Measurements from ENCODE around the gene PAWR.
A peak's percentile ranks its signal among the peaks of the same experiment; 100 is the strongest.
"Not testable (repeated sequence)": the region's sequence is repeated elsewhere in the genome, so short reads cannot be mapped to it uniquely, and the experiment has no call there.

Gene PAWR

GRCh38 chr12:79687711-79688260 is 3.0 kb downstream of the PAWR start:
- no peaks in the 10 kb centered on the region for H3K36me3 ChIP-seq (ENCODE audit: control insufficient read depth in 5 of 5, insufficient read depth in 5 of 5, low read length in 5 of 5)
- H3K4me1 ChIP-seq (ENCODE audit: control insufficient read depth in 5 of 5, insufficient read depth in 5 of 5, low read length in 5 of 5): peaks cover 2 to 31% (median 27%) of the 10 kb centered on the region in 5 donors
- no peak overlapping the region for H3K9ac ChIP-seq (ENCODE audit: low read length in 5 of 5)
- no peaks in the 10 kb centered on the region for H3K9me3 ChIP-seq (ENCODE audit: control insufficient read depth in 5 of 5, low read length in 5 of 5)
- H3K4me3 ChIP-seq (ENCODE audit: low read depth in 1 of 5, low read length in 5 of 5): peak overlapping the region in 4 of 5 donors; percentile 26 to 88 (median 56)
- H3K27ac ChIP-seq (ENCODE audit: low read depth, low read length): peak overlapping the region; percentile 74
- peaks cover 0 to 2% (median 0%) of the 10 kb centered on the region in 5 donors for H3K27me3 ChIP-seq (ENCODE audit: control insufficient read depth in 5 of 5, insufficient read depth in 4 of 5, low read length in 5 of 5)

DNA sequence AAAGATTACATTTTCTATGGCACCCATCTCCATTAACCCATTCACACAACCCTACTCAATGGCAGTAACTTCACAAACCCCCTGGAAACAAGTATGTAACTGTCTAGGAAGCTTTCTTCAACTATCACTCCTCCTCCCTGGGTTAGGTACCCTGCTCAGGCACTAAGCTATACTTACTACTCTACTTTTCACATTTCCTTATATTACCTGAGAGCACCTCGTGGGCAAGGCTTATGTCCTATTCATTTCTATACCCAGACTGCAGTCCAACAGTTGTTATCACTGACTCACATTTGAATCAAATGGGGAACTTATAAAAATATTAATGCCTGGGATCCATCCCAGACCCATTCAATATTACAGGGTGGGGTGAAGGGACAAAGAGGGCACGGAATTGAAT is 4.6 kb downstream of the PAWR start:
- Histone ChIP-seq H3K36me3 (ENCODE audit: control insufficient read depth in 5 of 5, insufficient read depth in 5 of 5, low read length in 5 of 5) (no peaks in the 10 kb centered on the region), H3K4me1 (ENCODE audit: control insufficient read depth in 5 of 5, insufficient read depth in 5 of 5, low read length in 5 of 5) (peaks cover 0 to 24% (median 17%) of the 10 kb centered on the region in 5 donors), H3K9me3 (ENCODE audit: control insufficient read depth in 5 of 5, low read length in 5 of 5) (no peaks in the 10 kb centered on the region), H3K9ac (ENCODE audit: low read length in 5 of 5) (peak overlapping the region in 1 of 5 donors; percentile 11), H3K4me3 (ENCODE audit: low read depth in 1 of 5, low read length in 5 of 5) (no peak overlapping the region), H3K27ac (ENCODE audit: low read depth, low read length) (no peak overlapping the region), H3K27me3 (ENCODE audit: control insufficient read depth in 5 of 5, insufficient read depth in 4 of 5, low read length in 5 of 5) (no peaks in the 10 kb centered on the region)

- H3K4me3 ChIP-seq (ENCODE audit: low read depth in 1 of 5, low read length in 5 of 5): no peak overlapping the region
- no peaks in the 10 kb centered on the region for H3K9me3 ChIP-seq (ENCODE audit: control insufficient read depth in 5 of 5, low read length in 5 of 5)
- H3K27ac ChIP-seq (ENCODE audit: low read depth, low read length): no peak overlapping the region
- peaks cover 0 to 24% (median 15%) of the 10 kb centered on the region in 5 donors for H3K4me1 ChIP-seq (ENCODE audit: control insufficient read depth in 5 of 5, insufficient read depth in 5 of 5, low read length in 5 of 5)
- H3K27me3 ChIP-seq (ENCODE audit: control insufficient read depth in 5 of 5, insufficient read depth in 4 of 5, low read length in 5 of 5): no peaks in the 10 kb centered on the region
- H3K36me3 ChIP-seq (ENCODE audit: control insufficient read depth in 5 of 5, insufficient read depth in 5 of 5, low read length in 5 of 5): no peaks in the 10 kb centered on the region
- no peak overlapping the region for H3K9ac ChIP-seq (ENCODE audit: low read length in 5 of 5)
These were observed 5.7 kb downstream of the PAWR start for GRCh38 chr12:79685068-79685467.

DNA sequence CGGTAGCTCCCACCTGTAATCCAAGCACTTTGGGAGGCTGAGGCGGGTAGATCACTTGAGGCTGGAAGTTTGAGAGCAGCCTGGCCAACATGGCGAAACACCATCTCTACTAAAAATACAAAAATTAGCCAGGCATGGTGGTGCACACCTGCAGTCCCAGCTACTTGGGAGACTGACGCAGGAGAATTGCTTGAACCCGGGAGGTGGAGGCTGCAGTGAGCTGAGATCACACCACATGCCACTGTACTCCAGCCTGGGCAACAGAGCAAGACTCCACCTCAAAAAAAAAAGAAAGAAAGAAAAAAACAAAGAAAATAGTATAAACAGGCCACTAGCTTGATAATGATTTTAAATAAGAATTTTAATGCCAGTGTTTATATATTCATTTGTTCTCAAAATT is 6.4 kb downstream of the PAWR start:
- H3K4me1 ChIP-seq (ENCODE audit: control insufficient read depth in 5 of 5, insufficient read depth in 5 of 5, low read length in 5 of 5): peaks cover 0 to 22% (median 10%) of the 10 kb centered on the region in 5 donors

GRCh38 chr12:79682593-79682992 is 8.2 kb downstream of the PAWR start:
- H3K27me3 ChIP-seq (ENCODE audit: control insufficient read depth in 5 of 5, insufficient read depth in 4 of 5, low read length in 5 of 5): no peaks in the 10 kb centered on the region
- H3K36me3 ChIP-seq (ENCODE audit: control insufficient read depth in 5 of 5, insufficient read depth in 5 of 5, low read length in 5 of 5): no peaks in the 10 kb centered on the region
- no peak overlapping the region for H3K4me3 ChIP-seq (ENCODE audit: low read depth in 1 of 5, low read length in 5 of 5)
- H3K9me3 ChIP-seq (ENCODE audit: control insufficient read depth in 5 of 5, low read length in 5 of 5): no peaks in the 10 kb centered on the region
- H3K9ac ChIP-seq (ENCODE audit: low read length in 5 of 5): no peak overlapping the region
- no peak overlapping the region for H3K27ac ChIP-seq (ENCODE audit: low read depth, low read length)
- H3K4me1 ChIP-seq (ENCODE audit: control insufficient read depth in 5 of 5, insufficient read depth in 5 of 5, low read length in 5 of 5): peaks cover 0 to 17% (median 0%) of the 10 kb centered on the region in 5 donors

More for the DNA sequence above, 6.4 kb downstream of the PAWR start:
- H3K36me3 ChIP-seq (ENCODE audit: control insufficient read depth in 5 of 5, insufficient read depth in 5 of 5, low read length in 5 of 5); H3K9ac ChIP-seq (ENCODE audit: low read length in 5 of 5); H3K4me3 ChIP-seq (ENCODE audit: low read depth in 1 of 5, low read length in 5 of 5); H3K27ac ChIP-seq (ENCODE audit: low read depth, low read length); H3K9me3 ChIP-seq (ENCODE audit: control insufficient read depth in 5 of 5, low read length in 5 of 5); H3K27me3 ChIP-seq (ENCODE audit: control insufficient read depth in 5 of 5, insufficient read depth in 4 of 5, low read length in 5 of 5): not testable (repeated sequence)

GRCh38 chr12:79681008-79681590 is 9.7 kb downstream of the PAWR start:
- Histone ChIP-seq H3K27ac (ENCODE audit: low read depth, low read length) (no peak overlapping the region), H3K9ac (ENCODE audit: low read length in 5 of 5) (no peak overlapping the region), H3K4me1 (ENCODE audit: control insufficient read depth in 5 of 5, insufficient read depth in 5 of 5, low read length in 5 of 5) (peaks cover 0 to 11% (median 0%) of the 10 kb centered on the region in 5 donors), H3K27me3 (ENCODE audit: control insufficient read depth in 5 of 5, insufficient read depth in 4 of 5, low read length in 5 of 5) (no peaks in the 10 kb centered on the region), H3K36me3 (ENCODE audit: control insufficient read depth in 5 of 5, insufficient read depth in 5 of 5, low read length in 5 of 5) (no peaks in the 10 kb centered on the region), H3K9me3 (ENCODE audit: control insufficient read depth in 5 of 5, low read length in 5 of 5) (no peaks in the 10 kb centered on the region), H3K4me3 (ENCODE audit: low read depth in 1 of 5, low read length in 5 of 5) (no peak overlapping the region)

- no peak overlapping the region for H3K9ac ChIP-seq (ENCODE audit: low read length in 5 of 5)
These were observed 10.7 kb downstream of the PAWR start for GRCh38 chr12:79680051-79680450.

GRCh38 chr12:79678306-79678705 is 12.5 kb downstream of the PAWR start:
- no peaks in the 10 kb centered on the region for H3K36me3 ChIP-seq (ENCODE audit: control insufficient read depth in 5 of 5, insufficient read depth in 5 of 5, low read length in 5 of 5)
- H3K9me3 ChIP-seq (ENCODE audit: control insufficient read depth in 5 of 5, low read length in 5 of 5): no peaks in the 10 kb centered on the region
- H3K4me1 ChIP-seq (ENCODE audit: control insufficient read depth in 5 of 5, insufficient read depth in 5 of 5, low read length in 5 of 5): peaks cover 0 to 7% (median 0%) of the 10 kb centered on the region in 5 donors
- H3K27me3 ChIP-seq (ENCODE audit: control insufficient read depth in 5 of 5, insufficient read depth in 4 of 5, low read length in 5 of 5): no peaks in the 10 kb centered on the region
- H3K27ac ChIP-seq (ENCODE audit: low read depth, low read length): no peak overlapping the region
- H3K9ac ChIP-seq (ENCODE audit: low read length in 5 of 5): no peak overlapping the region
- no peak overlapping the region for H3K4me3 ChIP-seq (ENCODE audit: low read depth in 1 of 5, low read length in 5 of 5)

More at GRCh38 chr12:79680051-79680450, 10.7 kb downstream of the PAWR start:
- H3K9me3 ChIP-seq (ENCODE audit: control insufficient read depth in 5 of 5, low read length in 5 of 5): no peaks in the 10 kb centered on the region
- no peaks in the 10 kb centered on the region for H3K27me3 ChIP-seq (ENCODE audit: control insufficient read depth in 5 of 5, insufficient read depth in 4 of 5, low read length in 5 of 5)
- no peak overlapping the region for H3K4me3 ChIP-seq (ENCODE audit: low read depth in 1 of 5, low read length in 5 of 5)
- no peaks in the 10 kb centered on the region for H3K36me3 ChIP-seq (ENCODE audit: control insufficient read depth in 5 of 5, insufficient read depth in 5 of 5, low read length in 5 of 5)
- H3K27ac ChIP-seq (ENCODE audit: low read depth, low read length): no peak overlapping the region
- H3K4me1 ChIP-seq (ENCODE audit: control insufficient read depth in 5 of 5, insufficient read depth in 5 of 5, low read length in 5 of 5): peaks cover 0 to 7% (median 0%) of the 10 kb centered on the region in 5 donors

DNA sequence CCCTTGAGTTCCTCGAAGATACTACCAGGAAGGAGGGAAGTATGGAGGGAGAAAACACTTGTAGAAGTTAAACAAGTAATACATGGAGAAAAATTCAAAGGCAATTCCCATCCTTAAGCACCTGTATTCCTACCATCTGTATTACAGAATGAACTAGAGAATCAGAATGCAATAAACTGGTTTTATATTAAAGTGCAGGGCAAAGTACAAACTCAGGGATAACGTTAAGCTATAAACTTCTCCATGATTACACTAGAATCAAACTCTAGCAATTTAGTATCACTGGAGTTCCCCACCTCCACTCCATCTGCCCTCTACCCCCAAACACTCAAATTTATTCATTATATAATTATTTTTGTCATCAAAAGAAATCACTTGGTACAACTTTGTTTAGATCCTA is 13.1 kb downstream of the PAWR start:
- Histone ChIP-seq H3K9ac (ENCODE audit: low read length in 5 of 5) (no peak overlapping the region), H3K4me3 (ENCODE audit: low read depth in 1 of 5, low read length in 5 of 5) (no peak overlapping the region), H3K27ac (ENCODE audit: low read depth, low read length) (no peak overlapping the region), H3K27me3 (ENCODE audit: control insufficient read depth in 5 of 5, insufficient read depth in 4 of 5, low read length in 5 of 5) (no peaks in the 10 kb centered on the region), H3K9me3 (ENCODE audit: control insufficient read depth in 5 of 5, low read length in 5 of 5) (no peaks in the 10 kb centered on the region), H3K4me1 (ENCODE audit: control insufficient read depth in 5 of 5, insufficient read depth in 5 of 5, low read length in 5 of 5) (peaks cover 0 to 7% (median 0%) of the 10 kb centered on the region in 5 donors), H3K36me3 (ENCODE audit: control insufficient read depth in 5 of 5, insufficient read depth in 5 of 5, low read length in 5 of 5) (no peaks in the 10 kb centered on the region)

DNA sequence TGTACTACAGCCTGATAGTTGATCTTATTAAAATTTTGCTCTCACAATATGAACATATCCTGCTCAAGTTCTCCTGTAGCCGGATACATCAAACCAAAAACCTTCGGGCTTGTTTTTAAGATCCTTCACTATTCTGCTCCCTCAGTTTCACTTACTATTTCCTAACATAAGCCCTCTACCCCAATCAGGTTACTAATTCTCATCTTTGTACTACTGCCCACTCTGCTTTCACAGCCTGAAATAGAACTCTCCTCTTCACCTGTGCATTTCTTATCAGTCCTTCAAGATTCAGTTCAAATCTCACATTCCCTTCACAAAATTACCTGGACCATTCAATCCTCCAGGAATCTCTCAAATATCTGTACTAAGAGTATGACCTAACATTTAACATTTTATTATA is 14.2 kb downstream of the PAWR start:
- no peak overlapping the region for H3K27ac ChIP-seq (ENCODE audit: low read depth, low read length)
- H3K9me3 ChIP-seq (ENCODE audit: control insufficient read depth in 5 of 5, low read length in 5 of 5): no peaks in the 10 kb centered on the region
- peaks cover 0 to 7% (median 0%) of the 10 kb centered on the region in 5 donors for H3K4me1 ChIP-seq (ENCODE audit: control insufficient read depth in 5 of 5, insufficient read depth in 5 of 5, low read length in 5 of 5)
- no peaks in the 10 kb centered on the region for H3K27me3 ChIP-seq (ENCODE audit: control insufficient read depth in 5 of 5, insufficient read depth in 4 of 5, low read length in 5 of 5)
- H3K4me3 ChIP-seq (ENCODE audit: low read depth in 1 of 5, low read length in 5 of 5): no peak overlapping the region
- no peak overlapping the region for H3K9ac ChIP-seq (ENCODE audit: low read length in 5 of 5)
- H3K36me3 ChIP-seq (ENCODE audit: control insufficient read depth in 5 of 5, insufficient read depth in 5 of 5, low read length in 5 of 5): no peaks in the 10 kb centered on the region

Data from subcutaneous abdominal adipose tissue (tissue), 5 donors.